Glutamatergic neuron (in vitro differentiated cells): ENCODE measurements around the gene TRIO. TPM values are rescaled to one million over a fixed set of nuclear protein-coding genes. Genes with fewer than 3 reads are reported as not detected.

Experiments used
- DNase-seq: peaks from one replicate; pipeline ENCODE4 v3.0.0; 2022
- H3K27ac Mint-ChIP-seq: one replicate; pipeline ENCODE4 v1.8.0; 2020; ENCODE audit warnings: mild to moderate bottlenecking, mixed read lengths, inconsistent platforms; ENCODE audit not compliant: unreplicated experiment
- H3K27me3 Mint-ChIP-seq: one replicate; pipeline ENCODE4 v1.8.0; 2020; ENCODE audit warnings: mild to moderate bottlenecking, moderate library complexity, mixed read lengths, inconsistent platforms; ENCODE audit not compliant: unreplicated experiment
- H3K36me3 Mint-ChIP-seq: one replicate; pipeline ENCODE4 v1.8.0; 2020; ENCODE audit warnings: mild to moderate bottlenecking, mixed read lengths, inconsistent platforms; ENCODE audit not compliant: unreplicated experiment
- H3K4me1 Mint-ChIP-seq: one replicate; pipeline ENCODE4 v1.8.0; 2020; ENCODE audit warnings: mild to moderate bottlenecking, low read depth, mixed read lengths, inconsistent platforms; ENCODE audit not compliant: unreplicated experiment
- H3K4me3 Mint-ChIP-seq: one replicate; pipeline ENCODE4 v1.8.0; 2020; ENCODE audit warnings: mild to moderate bottlenecking, mixed read lengths, inconsistent platforms; ENCODE audit not compliant: unreplicated experiment
- H3K9me3 Mint-ChIP-seq: one replicate; pipeline ENCODE4 v1.8.0; 2020; ENCODE audit warnings: mild to moderate bottlenecking, moderate library complexity, mixed read lengths, inconsistent platforms; ENCODE audit not compliant: unreplicated experiment
- total RNA-seq: library from RNA; stranded (reverse); fragmentation: NEBNext Ultra II Directional; extraction: Animal tissue kit (Norgen Biotek cat#: 25700); gene quantifications from one replicate; pipeline ENCODE4 v1.2.1, GENCODE V29; 2021; ENCODE audit not compliant: unreplicated experiment
- TF ChIP-seq, protein P1 (sequence below): fragments of 200-600 bp; sonication (generic); IDR thresholded peaks from one replicate; pipeline ENCODE4 v1.5.0; 2021; ENCODE audit not compliant: partially characterized antibody, unreplicated experiment

TRIO gene
- total RNA-seq, 1 donor from 2014 or later, result 281 TPM

DNA sequence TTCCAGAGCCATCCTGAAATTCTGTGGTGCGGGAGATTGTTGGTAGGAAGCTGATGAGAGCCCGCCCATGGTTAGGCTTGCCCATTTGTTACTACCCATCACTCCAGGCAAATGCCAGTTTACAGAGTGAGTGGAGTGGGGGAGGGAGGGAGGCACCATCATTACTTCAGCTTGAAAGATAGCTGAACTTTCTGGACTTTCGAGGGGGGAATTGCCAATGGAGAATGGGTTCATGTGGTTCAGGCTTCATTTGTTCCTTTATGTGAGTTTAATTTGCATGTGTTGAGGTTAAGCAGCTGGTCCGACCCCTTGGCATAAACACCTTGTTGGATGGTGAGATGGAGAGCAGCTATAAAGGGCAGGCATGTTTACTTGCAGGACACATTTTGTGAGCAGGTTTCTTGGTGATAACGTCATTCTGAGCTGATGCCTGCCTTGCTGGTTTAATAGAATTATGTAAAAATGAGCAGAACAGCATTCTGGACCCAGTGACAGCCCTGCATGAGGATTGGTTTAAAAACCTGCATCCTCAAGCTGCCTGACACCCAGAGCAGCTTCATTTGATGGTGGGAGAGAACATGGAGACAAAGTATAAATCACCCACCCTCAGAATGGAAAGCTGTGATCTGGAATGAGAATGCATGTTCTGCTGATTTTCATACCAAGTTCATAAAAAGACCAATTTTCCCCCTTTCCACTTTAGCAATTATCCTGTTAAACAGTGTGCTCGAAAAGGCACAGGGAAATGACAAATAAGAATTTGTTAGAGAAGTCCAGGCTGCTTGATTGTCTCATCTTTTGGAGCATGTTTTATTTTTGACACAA is 106.3 kb downstream of the TRIO start:
- TF ChIP-seq, protein P1, sequence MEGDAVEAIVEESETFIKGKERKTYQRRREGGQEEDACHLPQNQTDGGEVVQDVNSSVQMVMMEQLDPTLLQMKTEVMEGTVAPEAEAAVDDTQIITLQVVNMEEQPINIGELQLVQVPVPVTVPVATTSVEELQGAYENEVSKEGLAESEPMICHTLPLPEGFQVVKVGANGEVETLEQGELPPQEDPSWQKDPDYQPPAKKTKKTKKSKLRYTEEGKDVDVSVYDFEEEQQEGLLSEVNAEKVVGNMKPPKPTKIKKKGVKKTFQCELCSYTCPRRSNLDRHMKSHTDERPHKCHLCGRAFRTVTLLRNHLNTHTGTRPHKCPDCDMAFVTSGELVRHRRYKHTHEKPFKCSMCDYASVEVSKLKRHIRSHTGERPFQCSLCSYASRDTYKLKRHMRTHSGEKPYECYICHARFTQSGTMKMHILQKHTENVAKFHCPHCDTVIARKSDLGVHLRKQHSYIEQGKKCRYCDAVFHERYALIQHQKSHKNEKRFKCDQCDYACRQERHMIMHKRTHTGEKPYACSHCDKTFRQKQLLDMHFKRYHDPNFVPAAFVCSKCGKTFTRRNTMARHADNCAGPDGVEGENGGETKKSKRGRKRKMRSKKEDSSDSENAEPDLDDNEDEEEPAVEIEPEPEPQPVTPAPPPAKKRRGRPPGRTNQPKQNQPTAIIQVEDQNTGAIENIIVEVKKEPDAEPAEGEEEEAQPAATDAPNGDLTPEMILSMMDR, result no peak
- peaks cover 12% of the 10 kb centered on the region for H3K27me3 Mint-ChIP-seq
- DNase-seq, result no peak
- H3K9me3 Mint-ChIP-seq, result peaks cover 20% of the 10 kb centered on the region
- peak overlapping the region; percentile 68 for H3K4me3 Mint-ChIP-seq
- H3K36me3 Mint-ChIP-seq, result no peaks in the 10 kb centered on the region
- peak overlapping the region; percentile 97 for H3K27ac Mint-ChIP-seq
- peaks cover 63% of the 10 kb centered on the region for H3K4me1 Mint-ChIP-seq

DNA sequence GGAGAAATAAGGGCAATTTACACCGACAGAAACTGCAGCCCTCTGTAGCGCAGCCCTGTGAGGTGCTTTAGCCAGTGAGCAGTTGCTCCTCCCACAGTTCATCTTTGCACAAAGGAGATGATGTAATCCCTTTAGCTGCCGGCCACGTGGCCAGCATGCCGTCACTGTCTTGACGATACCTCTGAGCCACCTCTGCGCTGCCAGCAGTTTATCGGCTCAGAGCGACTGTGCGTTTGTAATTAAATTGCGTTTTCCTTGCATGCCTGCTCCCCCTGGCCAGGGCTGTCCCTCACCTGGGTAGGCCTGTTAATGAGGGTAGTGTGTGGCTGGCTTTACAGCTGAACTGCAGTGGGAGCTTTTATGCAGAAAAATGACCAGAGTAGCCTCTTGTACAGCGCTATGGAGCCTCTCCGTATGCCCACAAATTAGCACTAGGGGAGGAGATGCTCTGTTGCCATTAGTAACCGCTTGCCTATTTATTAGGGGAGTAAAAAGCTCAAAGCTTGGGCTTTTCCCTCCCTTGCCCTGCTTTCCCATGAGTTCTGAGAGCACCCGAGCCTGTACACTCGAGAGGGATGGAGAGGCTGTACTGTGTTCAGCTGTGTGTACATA is 107.0 kb downstream of the TRIO start:
- Mint-ChIP-seq H3K27me3 (peaks cover 9% of the 10 kb centered on the region), H3K36me3 (no peaks in the 10 kb centered on the region), H3K4me3 (peak overlapping the region; percentile 78), H3K4me1 (peaks cover 57% of the 10 kb centered on the region), H3K27ac (peak overlapping the region; percentile 97), H3K9me3 (peaks cover 18% of the 10 kb centered on the region)
- peak; percentile 78 for DNase-seq
- TF ChIP-seq, protein P1, result no peak

DNA sequence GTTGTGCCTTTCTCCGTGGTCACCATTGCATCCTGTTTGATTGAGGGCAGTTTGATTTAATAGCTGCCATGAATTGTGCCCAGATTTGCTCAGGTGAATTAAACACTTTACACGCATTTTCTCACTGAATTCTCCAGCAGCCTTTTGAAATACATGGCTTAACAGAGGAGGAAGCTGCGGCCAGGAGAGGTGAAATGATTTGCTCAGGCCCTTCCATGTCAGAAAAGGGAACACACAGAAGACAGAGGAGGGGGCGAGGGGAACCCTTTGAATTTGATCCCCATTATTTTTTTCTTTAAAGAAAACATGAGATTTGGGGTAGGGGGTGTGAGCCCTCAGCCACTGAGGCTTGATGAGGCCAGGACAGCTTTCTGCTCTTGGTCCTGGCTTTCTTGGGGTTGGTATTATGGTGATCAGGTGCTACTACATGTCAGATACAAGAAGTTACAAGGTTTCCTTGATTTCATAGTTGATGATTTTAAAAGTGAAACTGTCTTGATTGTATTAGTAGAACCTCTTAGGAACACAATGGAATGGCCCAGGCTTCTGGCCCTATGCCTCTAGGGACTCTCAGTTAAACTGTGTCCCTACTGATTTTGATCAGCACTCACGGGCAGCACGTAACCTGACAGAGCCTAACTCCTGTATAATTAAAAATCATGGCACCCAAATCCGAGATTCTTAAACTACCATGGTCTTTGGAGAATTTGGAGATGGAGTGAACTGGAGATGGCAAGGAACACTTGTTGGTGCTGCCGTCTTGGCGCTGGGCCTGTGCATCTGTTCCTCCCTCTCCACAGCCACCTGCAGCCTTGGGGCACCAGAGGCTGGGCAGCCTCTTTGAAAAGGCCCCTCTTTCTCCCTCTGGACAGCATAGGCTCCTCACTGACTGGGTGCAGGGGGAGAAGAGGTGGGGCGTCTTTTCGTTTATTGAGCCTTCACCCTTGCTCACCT is 107.9 kb downstream of the TRIO start:
- Mint-ChIP-seq H3K9me3 (peaks cover 18% of the 10 kb centered on the region), H3K36me3 (no peaks in the 10 kb centered on the region), H3K4me1 (peaks cover 50% of the 10 kb centered on the region), H3K27me3 (peaks cover 9% of the 10 kb centered on the region), H3K4me3 (peak overlapping the region; percentile 78), H3K27ac (peak overlapping the region; percentile 97)
- TF ChIP-seq, protein P1, result no peak
- no peak for DNase-seq

DNA sequence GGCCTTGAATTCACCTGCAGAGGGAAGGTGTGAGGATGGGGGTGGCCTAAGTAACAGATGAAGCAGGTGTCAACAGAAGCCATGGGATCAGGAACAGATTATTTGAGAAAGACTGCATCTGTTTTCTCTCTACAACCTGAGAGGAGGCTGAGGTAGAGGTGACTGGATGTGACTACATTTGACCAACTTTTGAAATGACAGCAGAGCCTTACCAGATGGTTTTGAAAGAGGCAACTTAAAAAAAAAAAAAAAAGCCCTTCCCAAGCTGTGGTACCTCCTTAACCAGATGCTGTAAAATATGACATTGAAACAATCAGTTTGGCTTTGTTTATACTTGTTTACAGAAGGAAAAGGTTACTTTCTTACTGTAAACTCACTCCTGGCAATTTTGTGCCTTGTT is 108.6 kb downstream of the TRIO start:
- Mint-ChIP-seq H3K36me3 (no peaks in the 10 kb centered on the region), H3K9me3 (peaks cover 18% of the 10 kb centered on the region), H3K4me1 (peaks cover 45% of the 10 kb centered on the region), H3K27ac (peak overlapping the region; percentile 89), H3K27me3 (peaks cover 9% of the 10 kb centered on the region), H3K4me3 (peak overlapping the region; percentile 67)
- TF ChIP-seq, protein P1, result no peak
- DNase-seq, result no peak
